Keratinocyte (primary cell): ENCODE measurements around the gene BANF2. TPM values are rescaled to one million over a fixed set of nuclear protein-coding genes. Genes with fewer than 3 reads are reported as not detected.

Experiments
- DNase-seq: peaks from one replicate; pipeline ENCODE4 v3.0.0-alpha.2; 2011; ENCODE audit warnings: low read depth, missing footprints, low spot score
- FAIRE-seq: peaks from 2 replicates; lab custom pipeline; 2011; peaks lifted over from hg19 to GRCh38; lab: Jason Lieb, UNC
- H2AFZ ChIP-seq: 2 replicates; pipeline ENCODE4 v1.6.0; 2012; ENCODE audit warnings: low read length, control low read depth, inconsistent platforms; ENCODE audit not compliant: control insufficient read depth
- H3K27ac ChIP-seq: 2 replicates; pipeline ENCODE4 v1.5.1; 2011; ENCODE audit warnings: low read length; ENCODE audit not compliant: control insufficient read depth, insufficient read depth
- H3K27me3 ChIP-seq: 3 replicates; pipeline ENCODE4 v1.6.0; 2011; ENCODE audit warnings: low read length; ENCODE audit not compliant: control insufficient read depth, insufficient read depth; ENCODE audit errors: extremely low read depth
- H3K36me3 ChIP-seq, 2 experiments: 2 replicates in 1 of 2; 3 replicates in 1 of 2; pipeline ENCODE4 v1.5.1; 2011; ENCODE audit warnings: low read length in 2 of 2, mild to moderate bottlenecking in 1 of 2; ENCODE audit not compliant: control insufficient read depth in 2 of 2, insufficient read depth in 2 of 2; ENCODE audit errors: extremely low read depth in 1 of 2
- H3K4me1 ChIP-seq: 3 replicates; pipeline ENCODE4 v1.5.1; 2011; ENCODE audit warnings: low read length; ENCODE audit not compliant: control insufficient read depth, insufficient read depth; ENCODE audit errors: extremely low read depth
- H3K4me2 ChIP-seq: 3 replicates; pipeline ENCODE4 v1.6.0; 2011; ENCODE audit warnings: low read depth, low read length; ENCODE audit not compliant: control insufficient read depth, insufficient read depth; ENCODE audit errors: extremely low read depth
- H3K4me3 ChIP-seq, 3 experiments: fragments of 200-600 bp in 1 of 3; sonication (generic) in 1 of 3; 2 replicates in 2 of 3; 3 replicates in 1 of 3; pipeline ENCODE4 v1.5.1; 2011 to 2016; ENCODE audit warnings: low read length in 3 of 3, mild to moderate bottlenecking in 3 of 3, control low read depth in 2 of 3, inconsistent platforms in 1 of 3, low read depth in 1 of 3, mixed read lengths in 1 of 3, mixed run types in 1 of 3, moderate library complexity in 1 of 3; ENCODE audit not compliant: control insufficient read depth in 2 of 3, insufficient read depth in 2 of 3; ENCODE audit errors: extremely low read depth in 1 of 3
- H3K79me2 ChIP-seq: 2 replicates; pipeline ENCODE4 v1.6.0; 2012; ENCODE audit warnings: low read length; ENCODE audit not compliant: control insufficient read depth, insufficient read depth
- H3K9ac ChIP-seq: 3 replicates; pipeline ENCODE4 v1.6.0; 2011; ENCODE audit warnings: low read length; ENCODE audit not compliant: control insufficient read depth, insufficient read depth; ENCODE audit errors: extremely low read depth
- H3K9me1 ChIP-seq: 3 replicates; pipeline ENCODE4 v1.6.0; 2011; ENCODE audit warnings: low read length; ENCODE audit not compliant: control insufficient read depth, insufficient read depth; ENCODE audit errors: extremely low read depth
- H3K9me3 ChIP-seq: 2 replicates; pipeline ENCODE4 v1.5.1; 2012; ENCODE audit warnings: low read depth, low read length; ENCODE audit not compliant: control insufficient read depth
- H4K20me1 ChIP-seq: 3 replicates; pipeline ENCODE4 v1.6.0; 2011; ENCODE audit warnings: low read length; ENCODE audit not compliant: control insufficient read depth, insufficient read depth; ENCODE audit errors: extremely low read depth
- EZH2 ChIP-seq: IDR thresholded peaks from one replicate; pipeline ENCODE4 v1.6.1; 2012; ENCODE audit warnings: inconsistent platforms, mild to moderate bottlenecking, low read length, moderate library complexity
- dilution Hi-C: fragments of 300-500 bp; cut with MboI; formaldehyde crosslinking; loops from one replicate; pipeline ENCODE4 v1.7.0; 2020; ENCODE audit warnings: low sequenced_read_pairs; ENCODE audit not compliant: extremely low pct_ligation_motif_present
- polyA plus RNA-seq, 5 experiments: library from polyadenylated mRNA; depleted of rRNA in 3 of 5; stranded (reverse) in 3 of 5; stranded (forward) in 1 of 5; unstranded in 1 of 5; fragments of >200 nt; gene quantifications; 1 replicate in 1 of 5; 2 replicates in 3 of 5; 3 replicates in 1 of 5; pipeline versions ENCODE4 v1.2.1 to v1.2.3, GENCODE V29; 2011 to 2012; ENCODE audit warnings: missing spikeins in 2 of 5, low read depth in 1 of 5, low replicate concordance in 1 of 5
- TF ChIP-seq, protein P1 (sequence below), 3 experiments: IDR thresholded peaks in 1 of 3; conservative IDR thresholded peaks in 1 of 3; optimal IDR thresholded peaks in 1 of 3; 2 replicates in 2 of 3; 3 replicates in 1 of 3; pipeline versions ENCODE3 to v1.5.1; 2011; ENCODE audit warnings: low read length in 3 of 3, mild to moderate bottlenecking in 3 of 3, moderate library complexity in 2 of 3, control low read depth in 1 of 3, inconsistent platforms in 1 of 3; ENCODE audit not compliant: insufficient read depth in 2 of 3; ENCODE audit errors: extremely low read depth in 1 of 3

BANF2 gene
- polyA plus RNA-seq, 1 donor (not counting 4 experiments of a cell fraction or from before 2014, with no cell fraction given): not detected

GRCh38 chr20:17716331-17716730 is 16.6 kb downstream of the BANF2 start:
- H3K9ac ChIP-seq: no peak overlapping the region
- H3K9me1 ChIP-seq: no peaks in the 10 kb centered on the region
- H3K9me3 ChIP-seq: no peaks in the 10 kb centered on the region
- DNase-seq (no peak), FAIRE-seq (no peak)
- no peak overlapping the region for H3K4me2 ChIP-seq
- no peak overlapping the region for H3K27ac ChIP-seq
- dilution Hi-C loops: no loop called here
- H3K4me3 ChIP-seq: no peak overlapping the region
- H3K4me1 ChIP-seq: no peaks in the 10 kb centered on the region
- H2AFZ ChIP-seq: no peak overlapping the region
- no peak for TF ChIP-seq EZH2
- TF ChIP-seq, protein P1, sequence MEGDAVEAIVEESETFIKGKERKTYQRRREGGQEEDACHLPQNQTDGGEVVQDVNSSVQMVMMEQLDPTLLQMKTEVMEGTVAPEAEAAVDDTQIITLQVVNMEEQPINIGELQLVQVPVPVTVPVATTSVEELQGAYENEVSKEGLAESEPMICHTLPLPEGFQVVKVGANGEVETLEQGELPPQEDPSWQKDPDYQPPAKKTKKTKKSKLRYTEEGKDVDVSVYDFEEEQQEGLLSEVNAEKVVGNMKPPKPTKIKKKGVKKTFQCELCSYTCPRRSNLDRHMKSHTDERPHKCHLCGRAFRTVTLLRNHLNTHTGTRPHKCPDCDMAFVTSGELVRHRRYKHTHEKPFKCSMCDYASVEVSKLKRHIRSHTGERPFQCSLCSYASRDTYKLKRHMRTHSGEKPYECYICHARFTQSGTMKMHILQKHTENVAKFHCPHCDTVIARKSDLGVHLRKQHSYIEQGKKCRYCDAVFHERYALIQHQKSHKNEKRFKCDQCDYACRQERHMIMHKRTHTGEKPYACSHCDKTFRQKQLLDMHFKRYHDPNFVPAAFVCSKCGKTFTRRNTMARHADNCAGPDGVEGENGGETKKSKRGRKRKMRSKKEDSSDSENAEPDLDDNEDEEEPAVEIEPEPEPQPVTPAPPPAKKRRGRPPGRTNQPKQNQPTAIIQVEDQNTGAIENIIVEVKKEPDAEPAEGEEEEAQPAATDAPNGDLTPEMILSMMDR (optimal IDR thresholded peaks at IDR 0.05 in 1 of 3, IDR thresholded peaks at IDR 0.05 in 1 of 3, conservative IDR thresholded peaks at IDR 0.05 in 1 of 3; ENCODE audit: extremely low read depth in 1 of 3, insufficient read depth in 2 of 3, low read length in 3 of 3): no peak
- no peaks in the 10 kb centered on the region for H3K36me3 ChIP-seq
- peaks cover 3% of the 10 kb centered on the region for H3K27me3 ChIP-seq
- H4K20me1 ChIP-seq: no peaks in the 10 kb centered on the region
- no peaks in the 10 kb centered on the region for H3K79me2 ChIP-seq

DNA sequence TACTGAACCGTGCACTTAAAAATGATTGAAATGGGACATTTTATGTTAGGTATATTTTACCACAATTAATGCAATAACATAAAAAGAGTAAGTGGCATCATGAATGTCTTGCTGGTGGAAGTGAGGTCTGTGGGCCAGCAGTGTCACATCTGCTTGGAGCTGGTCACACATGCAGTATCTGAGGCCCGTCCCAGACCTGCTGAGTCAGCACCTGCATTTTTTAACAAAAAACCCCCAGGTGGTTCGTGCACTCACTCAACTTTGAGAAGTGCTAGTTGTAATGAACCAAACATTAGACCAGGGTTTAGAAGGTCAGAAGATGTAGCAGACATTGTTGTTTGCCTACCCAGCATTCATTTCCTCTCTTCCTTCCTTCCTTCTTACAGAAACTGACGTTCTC is 21.0 kb downstream of the BANF2 start:
- no peaks in the 10 kb centered on the region for H3K9me3 ChIP-seq
- no peaks in the 10 kb centered on the region for H3K79me2 ChIP-seq
- no peaks in the 10 kb centered on the region for H3K4me1 ChIP-seq
- no peak for TF ChIP-seq EZH2
- TF ChIP-seq, protein P1 (optimal IDR thresholded peaks at IDR 0.05 in 1 of 3, IDR thresholded peaks at IDR 0.05 in 1 of 3, conservative IDR thresholded peaks at IDR 0.05 in 1 of 3; ENCODE audit: extremely low read depth in 1 of 3, insufficient read depth in 2 of 3, low read length in 3 of 3): no peak
- FAIRE-seq (no peak), DNase-seq (no peak)
- no peak overlapping the region for H3K4me3 ChIP-seq
- H3K9me1 ChIP-seq: no peaks in the 10 kb centered on the region
- no peaks in the 10 kb centered on the region for H4K20me1 ChIP-seq
- peaks cover 3% of the 10 kb centered on the region for H3K27me3 ChIP-seq
- no peak overlapping the region for H2AFZ ChIP-seq
- no peaks in the 10 kb centered on the region for H3K36me3 ChIP-seq
- H3K4me2 ChIP-seq: no peak overlapping the region
- H3K27ac ChIP-seq: no peak overlapping the region
- dilution Hi-C loops: no loop called here
- no peak overlapping the region for H3K9ac ChIP-seq
